ENCODE data around the gene NRSN2. TPM values are rescaled to one million over a fixed set of nuclear protein-coding genes. Genes with fewer than 3 reads are reported as not detected.

Gene NRSN2
- total RNA-seq, 1 donor from 2014 or later = 47.3 TPM

GRCh38 chr20:363319-364078, 16.6 kb downstream of the NRSN2 start:
- no peak for DNase-seq (ENCODE audit: extremely low spot score, unreplicated experiment)
- Mint-ChIP-seq H3K9me3 (ENCODE audit: unreplicated experiment) (no peaks in the 10 kb centered on the region), H3K27me3 (ENCODE audit: unreplicated experiment) (no peaks in the 10 kb centered on the region), H3K36me3 (ENCODE audit: unreplicated experiment) (no peaks in the 10 kb centered on the region), H3K4me3 (ENCODE audit: unreplicated experiment) (no peak overlapping the region), H3K27ac (ENCODE audit: unreplicated experiment) (no peak overlapping the region), H3K4me1 (ENCODE audit: unreplicated experiment) (peaks cover 12% of the 10 kb centered on the region)
- TF ChIP-seq CTCF (IDR thresholded peaks at IDR 0.05) = no peak

DNA sequence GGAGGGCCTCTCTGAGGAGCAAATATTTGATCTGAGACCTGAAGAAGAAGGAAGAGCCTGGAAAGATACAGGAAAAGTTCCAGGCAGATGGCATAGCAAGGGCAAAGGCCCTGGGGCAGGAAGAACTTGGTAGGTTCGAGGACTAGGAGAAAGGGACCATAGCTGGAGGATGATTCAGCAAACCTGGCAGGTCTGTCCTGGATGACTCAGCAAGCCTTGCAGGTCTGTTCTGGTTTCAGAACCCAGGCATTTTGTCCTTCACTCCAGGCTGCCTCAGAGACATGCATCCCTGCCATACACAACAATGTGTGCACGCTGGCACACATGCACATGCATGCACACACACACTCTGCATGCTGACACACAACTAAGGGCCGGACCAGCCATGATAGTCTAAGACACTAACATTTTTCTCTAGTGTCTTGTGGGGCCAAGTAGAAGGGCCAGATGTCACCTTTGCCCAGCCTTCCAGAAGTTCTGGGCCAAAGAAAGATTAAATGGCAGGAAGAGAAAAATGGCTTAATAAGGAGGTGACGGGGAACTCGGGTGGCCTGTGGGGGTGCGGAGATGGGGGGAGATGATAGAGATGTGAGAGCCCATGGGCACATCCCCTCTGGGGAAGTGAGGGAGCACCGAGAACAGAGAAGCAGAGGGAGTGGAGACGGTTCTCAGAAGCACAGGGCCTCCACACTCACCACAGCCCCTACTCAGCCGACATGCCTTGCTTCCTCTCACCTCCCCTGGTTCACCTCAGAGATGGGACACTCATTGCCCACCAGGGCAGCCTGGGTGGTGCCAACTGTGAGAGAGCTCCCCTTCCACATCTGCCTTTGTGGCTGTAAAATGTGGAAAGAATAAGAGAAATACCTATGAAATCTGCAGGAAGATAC, 18.2 kb downstream of the NRSN2 start:
- Mint-ChIP-seq H3K9me3 (ENCODE audit: unreplicated experiment) (no peaks in the 10 kb centered on the region), H3K4me3 (ENCODE audit: unreplicated experiment) (no peak overlapping the region), H3K4me1 (ENCODE audit: unreplicated experiment) (peaks cover 12% of the 10 kb centered on the region), H3K27me3 (ENCODE audit: unreplicated experiment) (no peaks in the 10 kb centered on the region), H3K27ac (ENCODE audit: unreplicated experiment) (no peak overlapping the region), H3K36me3 (ENCODE audit: unreplicated experiment) (no peaks in the 10 kb centered on the region)
- no peak for TF ChIP-seq CTCF (IDR thresholded peaks at IDR 0.05)
- no peak for DNase-seq (ENCODE audit: extremely low spot score, unreplicated experiment)

GRCh38 chr20:366041-366718, 19.3 kb downstream of the NRSN2 start:
- H3K27ac Mint-ChIP-seq (ENCODE audit: unreplicated experiment) = no peak overlapping the region
- peaks cover 9% of the 10 kb centered on the region for H3K4me1 Mint-ChIP-seq (ENCODE audit: unreplicated experiment)
- no peaks in the 10 kb centered on the region for H3K27me3 Mint-ChIP-seq (ENCODE audit: unreplicated experiment)
- no peaks in the 10 kb centered on the region for H3K36me3 Mint-ChIP-seq (ENCODE audit: unreplicated experiment)
- DNase-seq (ENCODE audit: extremely low spot score, unreplicated experiment) = no peak
- TF ChIP-seq CTCF (IDR thresholded peaks at IDR 0.05) = no peak
- no peak overlapping the region for H3K4me3 Mint-ChIP-seq (ENCODE audit: unreplicated experiment)
- H3K9me3 Mint-ChIP-seq (ENCODE audit: unreplicated experiment) = no peaks in the 10 kb centered on the region

DNA sequence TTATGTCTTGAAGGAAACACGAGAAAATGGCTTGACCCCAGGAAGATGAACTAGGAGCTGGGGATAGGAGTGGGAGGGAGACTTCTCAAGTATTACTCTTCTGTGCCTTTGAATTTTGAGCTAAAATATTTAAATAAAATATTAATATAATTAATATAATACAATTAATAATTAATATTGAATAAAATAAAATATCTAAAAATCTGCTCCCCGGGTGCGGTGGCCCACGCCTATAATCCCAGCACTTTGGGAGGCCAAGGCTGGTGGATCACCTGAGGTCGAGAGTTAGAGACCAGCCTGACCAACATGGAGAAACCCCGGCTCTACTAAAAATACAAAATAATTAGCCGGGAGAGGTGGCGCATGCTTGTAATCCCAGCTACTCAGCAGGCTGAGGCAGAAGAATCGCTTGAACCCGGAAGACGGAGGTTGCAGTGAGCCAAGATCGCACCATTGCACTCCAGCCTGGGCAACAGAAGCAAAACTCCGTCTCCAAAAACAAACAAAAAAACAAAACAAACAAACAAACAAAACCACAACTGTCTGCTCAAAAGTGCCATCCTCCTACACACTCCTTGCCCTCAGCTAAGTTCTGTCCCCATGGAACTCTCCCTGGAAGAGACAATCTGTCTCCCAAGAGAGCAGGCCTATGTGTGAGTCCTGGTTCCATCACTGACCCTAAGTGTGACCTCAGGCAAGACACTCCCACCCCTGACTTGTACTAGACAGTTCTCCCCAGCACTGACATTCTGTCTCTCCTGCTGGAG, 20.0 kb downstream of the NRSN2 start:
- TF ChIP-seq CTCF (IDR thresholded peaks at IDR 0.05) = no peak
- Mint-ChIP-seq H3K9me3 (ENCODE audit: unreplicated experiment) (no peaks in the 10 kb centered on the region), H3K27ac (ENCODE audit: unreplicated experiment) (no peak overlapping the region), H3K36me3 (ENCODE audit: unreplicated experiment) (no peaks in the 10 kb centered on the region), H3K4me1 (ENCODE audit: unreplicated experiment) (peaks cover 14% of the 10 kb centered on the region), H3K4me3 (ENCODE audit: unreplicated experiment) (no peak overlapping the region), H3K27me3 (ENCODE audit: unreplicated experiment) (no peaks in the 10 kb centered on the region)
- DNase-seq (ENCODE audit: extremely low spot score, unreplicated experiment) = no peak
